ENCODE results near the gene ATG2B. TPM values are rescaled to one million over a fixed set of nuclear protein-coding genes. Genes with fewer than 3 reads are reported as not detected.

ATG2B gene
- total and polyA plus RNA-seq, 9 of the 15 experiments (the other 6 are each of a cell fraction or from before 2014, with no cell fraction given): 0.83 to 12.9 (median 8.7) TPM

DNA sequence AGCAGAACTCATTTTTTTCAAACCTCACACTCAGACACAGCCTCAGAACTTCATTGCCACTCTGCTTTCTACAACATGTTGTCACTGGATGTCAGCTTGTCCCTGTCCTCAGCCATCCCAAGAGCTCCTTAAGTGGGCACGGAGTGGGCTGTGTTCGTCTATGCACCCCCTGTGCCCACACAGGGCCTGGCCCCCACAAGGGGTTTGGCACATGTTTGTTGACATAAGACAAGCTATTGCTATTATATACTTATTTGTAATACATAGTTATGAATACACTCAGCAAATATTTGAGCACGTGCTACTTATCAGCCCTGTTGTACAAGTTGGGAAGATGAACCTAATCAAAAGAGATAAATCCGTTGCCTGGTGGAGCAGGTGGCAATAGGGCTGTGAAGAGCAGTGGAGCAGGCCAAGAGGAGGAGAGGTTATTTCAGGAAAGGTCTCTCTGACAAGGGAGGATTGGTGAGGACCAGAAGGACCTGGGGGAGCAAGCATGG, 111.4 kb downstream of the ATG2B start (continued):
- no peak for TF ChIP-seq RFX1 (IDR thresholded peaks at IDR 0.05)

- Histone ChIP-seq H3K4me3 (no peak overlapping the region), H2AFZ (ENCODE audit: low read depth, low read length) (no peak overlapping the region), H4K20me1 (replicated peaks; ENCODE audit: control insufficient read depth, insufficient read depth, low read length) (no peaks in the 10 kb centered on the region), H3K27me3 (ENCODE audit: control insufficient read depth in 2 of 2, insufficient read depth in 2 of 2, low read length in 2 of 2) (peaks cover 7 to 9% of the 10 kb centered on the region in 2 experiments; a peak in 2 of 5 replicates), H3K4me1 (replicated peaks in 1 of 2; ENCODE audit: control insufficient read depth in 2 of 2, insufficient read depth in 2 of 2, low read length in 2 of 2) (peaks cover 0 to 7% of the 10 kb centered on the region in 2 experiments; a peak in 2 of 5 replicates), H3K4me2 (ENCODE audit: insufficient read depth, low read length) (no peak overlapping the region), H3K27ac (ENCODE audit: extremely low read depth, low read depth, low read length) (no peak overlapping the region), H3K36me3 (ENCODE audit: control insufficient read depth, insufficient read depth, low read length) (no peaks in the 10 kb centered on the region), H3K9me1 (ENCODE audit: control insufficient read depth, insufficient read depth, low read length) (no peaks in the 10 kb centered on the region), H3K79me2 (ENCODE audit: control insufficient read depth, insufficient read depth, low read length) (no peaks in the 10 kb centered on the region), H3K9ac (ENCODE audit: insufficient read depth in 1 of 2, low read depth in 2 of 2, low read length in 2 of 2) (no peak overlapping the region), H3K9me3 (replicated peaks; ENCODE audit: control insufficient read depth, insufficient read depth, low read depth, low read length) (no peaks in the 10 kb centered on the region)
- BruUV-seq (replicated peaks): no TSS peak
- in situ Hi-C loops (cut with MboI) (loop anchor here (25.0 kb wide), 1 partner anchor 688 kb away; no protein-coding TSS in a partner anchor), intact Hi-C loops (cut with micrococcal nuclease) (no loop called here)
- DNase-seq (ENCODE audit: extremely low read depth in 1 of 4, low spot score in 3 of 4): no peak
- ATAC-seq: no peak
- WGBS (ENCODE audit: insufficient coverage, low coverage, missing lambda C conversion rate): 6% methylated on average over 3 of the region's 3 CpGs
- no peak for FAIRE-seq
- CTCF ChIA-PET (ENCODE audit: low intra/inter-chr PET ratio): no interaction called here
- POLR2A ChIA-PET: no interaction called here
- TF ChIP-seq CLOCK (CRISPR knock-in tag; IDR thresholded peaks at IDR 0.05; ENCODE audit: borderline replicate concordance): no peak
- no peak for TF ChIP-seq ELK3 (CRISPR knock-in tag; IDR thresholded peaks at IDR 0.05)
- no peak for TF ChIP-seq KHSRP (IDR thresholded peaks at IDR 0.05)
- TF ChIP-seq, protein P1, sequence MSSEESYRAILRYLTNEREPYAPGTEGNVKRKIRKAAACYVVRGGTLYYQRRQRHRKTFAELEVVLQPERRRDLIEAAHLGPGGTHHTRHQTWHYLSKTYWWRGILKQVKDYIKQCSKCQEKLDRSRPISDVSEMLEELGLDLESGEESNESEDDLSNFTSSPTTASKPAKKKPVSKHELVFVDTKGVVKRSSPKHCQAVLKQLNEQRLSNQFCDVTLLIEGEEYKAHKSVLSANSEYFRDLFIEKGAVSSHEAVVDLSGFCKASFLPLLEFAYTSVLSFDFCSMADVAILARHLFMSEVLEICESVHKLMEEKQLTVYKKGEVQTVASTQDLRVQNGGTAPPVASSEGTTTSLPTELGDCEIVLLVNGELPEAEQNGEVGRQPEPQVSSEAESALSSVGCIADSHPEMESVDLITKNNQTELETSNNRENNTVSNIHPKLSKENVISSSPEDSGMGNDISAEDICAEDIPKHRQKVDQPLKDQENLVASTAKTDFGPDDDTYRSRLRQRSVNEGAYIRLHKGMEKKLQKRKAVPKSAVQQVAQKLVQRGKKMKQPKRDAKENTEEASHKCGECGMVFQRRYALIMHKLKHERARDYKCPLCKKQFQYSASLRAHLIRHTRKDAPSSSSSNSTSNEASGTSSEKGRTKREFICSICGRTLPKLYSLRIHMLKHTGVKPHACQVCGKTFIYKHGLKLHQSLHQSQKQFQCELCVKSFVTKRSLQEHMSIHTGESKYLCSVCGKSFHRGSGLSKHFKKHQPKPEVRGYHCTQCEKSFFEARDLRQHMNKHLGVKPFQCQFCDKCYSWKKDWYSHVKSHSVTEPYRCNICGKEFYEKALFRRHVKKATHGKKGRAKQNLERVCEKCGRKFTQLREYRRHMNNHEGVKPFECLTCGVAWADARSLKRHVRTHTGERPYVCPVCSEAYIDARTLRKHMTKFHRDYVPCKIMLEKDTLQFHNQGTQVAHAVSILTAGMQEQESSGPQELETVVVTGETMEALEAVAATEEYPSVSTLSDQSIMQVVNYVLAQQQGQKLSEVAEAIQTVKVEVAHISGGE (CRISPR knock-in tag; IDR thresholded peaks at IDR 0.05): no peak
- no peak for TF ChIP-seq PCBP1 (IDR thresholded peaks at IDR 0.05; ENCODE audit: low read depth, low read length, poor library complexity, severe bottlenecking)
Measured at GRCh38 chr14:96250485-96250884, 112.7 kb downstream of the ATG2B start.
